NCI-H510A treated with DMSO at 0.1 percent for 48 hours (cell line): Measurements from ENCODE around the gene MB.
A peak's percentile ranks its signal among the peaks of the same experiment; 100 is the strongest.
"Not testable (repeated sequence)": the region's sequence is repeated elsewhere in the genome, so short reads cannot be mapped to it uniquely, and the experiment has no call there.

Experiments used
- DNase-seq: peaks from one replicate; lab custom pipeline; 2025; lab: John Stamatoyannopoulos, UW

Gene MB

GRCh38 chr22:35617137-35617755 is at the start of gene MB:
Gene MB (minus strand): TSS chr22:35617329. CDS start chr22:35617257, 72 bp downstream.
- no peak for DNase-seq

DNA sequence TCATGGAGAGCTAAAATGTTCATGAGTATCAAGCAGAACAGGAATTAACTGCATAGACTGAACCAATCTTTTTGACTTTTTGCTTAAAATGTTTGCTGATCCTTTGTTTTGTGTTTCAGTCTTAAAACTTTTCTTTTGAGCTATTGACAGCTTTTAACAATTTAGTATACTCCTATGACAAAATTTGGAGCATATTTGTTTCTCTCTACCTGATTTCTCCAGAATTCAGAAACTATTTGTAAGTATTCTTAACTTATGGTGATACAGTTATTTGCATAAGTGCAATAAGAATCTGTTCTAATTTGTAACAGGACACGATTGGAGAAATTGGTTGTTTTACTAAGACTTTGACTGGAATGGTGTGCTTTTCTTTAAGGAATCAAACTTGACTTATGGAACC is 49.6 kb upstream of the MB start:
- not testable (repeated sequence) for DNase-seq

GRCh38 chr22:35664955-35665587 is 47.9 kb upstream of the MB start:
- no peak for DNase-seq

DNA sequence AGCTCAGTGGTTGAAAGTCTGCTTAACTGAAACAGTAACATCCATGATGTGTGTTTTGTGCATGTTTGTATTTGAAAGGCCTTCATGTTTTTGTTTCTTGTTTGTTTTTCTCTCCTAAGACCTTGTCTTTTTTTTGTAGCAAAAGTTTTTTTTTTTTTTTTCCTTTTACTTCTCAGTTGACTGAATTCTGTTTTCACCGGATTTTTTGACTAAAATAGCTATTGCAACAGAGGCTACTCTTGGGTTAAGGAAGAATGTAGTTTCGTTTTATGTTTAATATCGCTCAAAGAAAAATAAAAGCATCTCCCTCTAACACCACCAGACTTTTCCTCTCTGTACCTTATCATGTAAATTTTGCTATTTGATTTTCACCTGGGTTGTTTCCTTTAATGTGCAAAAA is 46.2 kb upstream of the MB start:
- no peak for DNase-seq

DNA sequence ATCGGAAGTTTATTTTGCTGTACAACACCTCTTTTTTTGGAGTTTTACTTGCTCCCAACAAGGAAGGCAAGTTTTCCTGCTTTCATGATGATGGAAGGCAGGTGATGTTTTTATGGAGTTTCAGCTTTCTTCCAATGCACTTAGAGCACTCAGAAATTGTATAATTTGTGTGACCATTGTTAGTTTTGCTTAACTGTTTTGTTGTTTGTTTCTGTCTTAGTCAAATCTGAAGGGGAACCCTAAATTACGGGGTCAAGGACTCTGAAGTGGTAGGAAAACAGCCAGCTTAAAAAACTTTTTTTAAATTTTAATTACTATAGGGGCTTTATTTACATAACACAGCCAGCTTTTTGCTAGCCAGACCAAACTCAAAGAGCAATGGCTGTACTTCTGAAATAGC is 45.8 kb upstream of the MB start:
- no peak for DNase-seq

- no peak for DNase-seq
Measured at GRCh38 chr22:35661464-35661863, 44.3 kb upstream of the MB start.

DNA sequence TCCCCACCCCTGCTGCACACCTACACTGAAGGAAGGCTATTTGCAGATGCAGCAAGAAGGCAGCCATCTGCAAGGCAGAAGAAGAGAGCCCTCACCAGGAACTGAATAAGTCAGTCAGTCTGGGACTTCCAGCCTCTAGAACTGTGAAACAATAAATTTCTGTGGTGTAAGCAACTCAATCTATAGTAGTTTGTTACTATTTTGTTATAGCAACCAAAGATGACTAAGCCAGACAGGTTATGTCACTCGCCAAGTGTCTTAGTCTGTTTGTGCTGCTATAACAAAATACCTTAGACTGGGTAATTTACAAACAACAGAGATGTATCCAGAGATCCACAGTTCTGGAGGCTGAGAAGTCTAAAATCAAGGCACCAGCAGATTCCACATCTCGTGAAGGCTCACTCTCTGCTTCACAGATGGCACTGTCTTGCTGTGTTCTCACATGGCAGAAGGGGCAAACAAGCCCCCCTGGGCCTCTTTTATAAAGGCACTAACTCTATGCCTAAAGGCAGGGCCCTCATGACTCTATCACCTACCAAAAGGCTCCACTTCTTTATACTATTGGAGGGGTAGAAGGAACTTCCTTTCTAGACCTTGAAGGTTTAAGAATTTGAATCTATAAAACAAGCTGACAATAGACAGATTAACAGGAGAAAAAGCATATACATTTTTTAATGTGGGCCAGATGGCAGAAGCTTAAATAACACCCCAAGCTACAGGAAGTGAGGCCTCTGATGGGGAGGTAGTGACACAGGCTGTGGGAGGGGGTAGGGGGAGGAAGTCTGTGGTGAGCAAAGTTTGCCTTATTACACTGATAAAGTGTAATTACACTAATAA is 43.4 kb upstream of the MB start:
- DNase-seq = no peak

DNA sequence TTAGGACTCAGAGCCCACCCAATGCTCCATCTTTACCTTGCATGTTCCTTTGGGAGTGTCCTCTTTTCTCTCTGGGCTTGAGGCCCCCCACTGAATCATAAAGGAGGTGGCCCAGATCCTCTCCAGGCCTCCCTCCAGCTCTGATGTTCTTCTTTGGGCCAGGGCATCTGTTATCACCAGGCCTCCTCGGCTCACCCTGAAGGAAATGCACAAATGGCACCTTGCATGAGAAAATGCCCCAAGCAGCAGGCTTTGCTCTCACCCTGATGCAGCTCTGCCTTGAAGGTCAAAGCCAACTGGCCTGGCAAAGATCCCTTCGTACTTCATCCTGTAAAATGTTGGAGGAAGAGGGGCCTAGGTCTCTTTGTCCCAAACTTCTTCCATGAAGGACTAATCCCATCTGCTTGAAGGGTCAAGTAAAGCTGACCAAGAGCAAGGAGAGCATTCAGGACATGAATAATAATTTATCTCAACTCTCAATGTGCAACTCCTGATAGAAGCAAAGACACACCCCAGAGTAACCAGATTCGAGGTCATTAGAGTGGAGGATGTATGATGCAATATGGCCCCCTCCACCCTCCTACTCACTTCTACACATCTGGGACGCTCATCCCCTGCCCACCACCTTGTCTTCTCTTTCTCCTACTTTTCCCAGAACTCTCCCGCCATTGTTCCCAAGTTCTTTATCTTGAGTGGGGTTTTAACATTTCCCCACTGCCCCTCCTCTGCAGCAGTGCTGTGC is 40.6 kb upstream of the MB start:
- no peak for DNase-seq

GRCh38 chr22:35656284-35656752 is 39.2 kb upstream of the MB start:
- no peak for DNase-seq

GRCh38 chr22:35653824-35654223 is 36.7 kb upstream of the MB start:
- no peak for DNase-seq

DNA sequence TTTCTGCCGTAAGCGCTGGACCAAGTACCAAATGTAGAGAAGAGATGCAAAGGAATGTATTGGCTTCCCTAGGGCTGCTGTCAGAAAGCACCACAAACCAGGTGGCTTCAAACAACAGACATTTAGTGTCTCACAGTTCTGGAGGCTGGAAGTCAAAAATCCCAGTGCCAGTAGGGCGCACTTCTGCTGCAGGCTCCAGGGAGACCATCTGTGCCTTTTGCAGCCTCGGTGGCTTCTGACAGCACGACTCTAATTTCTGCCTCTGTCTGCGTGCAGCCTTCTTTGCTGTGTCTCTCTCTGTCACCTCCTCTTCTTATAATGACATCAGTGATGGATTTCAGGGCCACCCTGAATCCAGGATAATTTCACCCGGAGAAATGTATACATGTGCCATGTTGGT is 34.0 kb upstream of the MB start:
- DNase-seq = no peak

DNA sequence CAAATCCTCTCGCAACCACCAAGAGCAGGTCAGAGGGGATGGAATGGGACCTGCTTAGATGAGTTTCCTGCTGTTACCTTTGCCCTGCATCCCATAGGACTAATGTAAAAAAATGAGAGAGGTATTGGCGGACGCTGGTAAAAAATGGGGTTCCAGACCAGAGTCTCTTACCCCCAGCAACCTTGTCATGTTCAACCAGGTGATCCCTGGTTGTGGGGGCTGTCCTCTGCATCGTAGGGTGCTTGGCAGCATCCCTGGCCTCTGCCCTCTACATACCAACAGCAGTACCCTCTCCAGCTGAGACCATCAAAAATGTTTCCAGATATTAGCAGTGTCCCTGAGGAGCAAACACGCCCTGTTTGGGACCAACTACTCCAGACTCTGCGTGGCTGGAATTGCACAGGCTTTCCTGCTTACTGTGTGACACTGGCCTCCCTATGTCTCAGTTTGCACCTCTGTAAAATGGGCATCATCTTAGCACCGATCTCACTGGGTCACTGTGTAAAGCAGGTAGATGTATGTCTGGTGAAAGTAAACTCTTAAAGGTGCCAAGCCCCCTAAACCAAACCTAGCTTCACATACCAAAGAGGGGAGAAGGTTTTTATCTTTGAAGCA is 32.6 kb upstream of the MB start:
- DNase-seq = no peak

DNA sequence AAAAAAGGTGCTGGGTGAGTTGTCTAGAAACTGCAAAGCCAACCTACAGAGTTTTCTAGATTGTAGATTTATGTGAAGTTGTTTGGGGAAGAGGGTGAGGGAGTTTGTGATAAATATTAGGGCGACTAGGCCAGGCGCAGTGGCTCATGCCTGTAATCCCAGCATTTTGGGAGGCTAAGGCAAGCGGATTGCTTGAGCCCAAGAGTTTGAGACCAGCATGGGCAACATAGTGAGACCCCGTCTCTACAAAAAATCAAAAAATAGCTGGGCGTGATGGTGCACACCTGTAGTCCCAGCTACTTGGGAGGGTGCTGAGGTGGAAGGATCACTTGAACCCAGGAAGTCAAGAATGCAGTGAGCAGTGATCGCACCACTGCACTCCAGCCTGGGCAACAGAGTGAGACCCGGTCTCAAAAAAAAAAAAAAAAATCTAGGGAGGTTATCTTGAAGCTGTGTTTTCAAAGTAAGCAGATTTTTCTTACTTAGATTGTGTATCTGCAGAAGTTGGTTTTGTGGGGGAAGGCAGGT is 32.0 kb upstream of the MB start:
- DNase-seq = no peak

DNA sequence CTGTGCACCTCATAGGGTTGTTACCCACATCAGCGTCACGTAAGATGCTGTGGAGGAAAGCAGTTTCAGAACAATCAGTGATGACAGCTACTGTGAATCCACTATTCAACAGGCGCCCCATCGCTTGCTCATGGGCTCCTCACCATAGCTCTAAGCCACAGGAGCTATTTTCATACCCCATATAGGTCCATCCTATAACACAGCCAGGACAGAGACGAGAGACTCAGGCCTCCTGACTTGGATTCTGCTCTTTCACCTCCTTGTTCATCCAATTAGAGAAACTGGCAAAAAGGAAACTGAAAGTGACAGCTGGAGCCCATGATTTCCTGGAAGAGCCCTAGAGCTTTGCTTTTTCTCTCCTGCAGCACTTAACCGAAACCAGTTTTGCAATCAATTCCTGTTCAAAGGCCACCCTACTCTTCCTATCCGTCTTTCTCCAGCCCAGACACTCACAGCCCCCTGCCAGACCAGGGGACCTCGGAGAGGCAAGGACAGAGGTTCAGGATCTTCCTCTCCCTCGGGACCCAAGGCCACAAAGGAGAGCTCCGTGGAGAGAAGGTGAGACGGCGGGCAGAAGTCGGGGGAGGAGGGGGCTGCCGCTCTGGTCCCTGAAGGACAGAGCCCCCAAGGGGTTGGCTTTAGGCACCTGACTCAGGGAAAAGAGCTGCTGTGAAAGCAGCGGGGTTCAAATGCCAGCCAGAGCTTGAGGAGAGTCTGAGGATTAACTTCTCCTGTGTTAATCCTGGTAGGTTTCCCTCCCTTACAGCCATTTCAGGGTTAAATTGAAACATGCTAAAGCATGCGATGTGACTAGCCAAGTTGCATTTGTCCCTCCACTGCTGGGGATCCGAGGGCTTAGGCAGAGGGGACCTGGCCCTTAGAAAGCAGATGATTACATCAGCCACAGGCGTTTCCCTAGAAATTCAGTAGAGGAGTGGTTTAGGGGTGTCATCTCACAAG is 31.2 kb upstream of the MB start, which contains the start of gene APOL6:
TSS of gene APOL6 (plus strand) at position 381 of the 960 bp plus-strand sequence. CDS start 7,980 bp downstream, outside the sequence.
- DNase-seq = peak; percentile 7

GRCh38 chr22:35645646-35646045 is 28.5 kb upstream of the MB start:
- no peak for DNase-seq

DNA sequence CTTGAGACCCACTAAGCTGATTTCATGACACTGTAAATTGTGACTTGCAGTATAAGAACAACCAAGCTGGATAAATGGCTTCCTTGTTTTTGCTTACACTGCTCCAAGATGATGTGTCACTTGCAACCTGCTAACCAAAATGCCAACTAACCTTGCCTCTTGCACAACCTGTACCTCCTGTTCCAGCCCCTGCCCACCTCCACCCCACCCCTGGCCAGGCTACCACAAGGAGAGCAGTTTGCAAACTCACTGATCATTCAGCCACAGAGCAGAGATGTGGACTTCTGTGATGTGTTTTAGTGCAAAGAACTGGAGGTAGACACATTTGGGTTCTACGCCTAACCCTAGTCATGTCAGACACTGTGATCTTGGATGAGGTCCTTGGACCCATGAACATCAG is 26.9 kb upstream of the MB start:
- DNase-seq = no peak

DNA sequence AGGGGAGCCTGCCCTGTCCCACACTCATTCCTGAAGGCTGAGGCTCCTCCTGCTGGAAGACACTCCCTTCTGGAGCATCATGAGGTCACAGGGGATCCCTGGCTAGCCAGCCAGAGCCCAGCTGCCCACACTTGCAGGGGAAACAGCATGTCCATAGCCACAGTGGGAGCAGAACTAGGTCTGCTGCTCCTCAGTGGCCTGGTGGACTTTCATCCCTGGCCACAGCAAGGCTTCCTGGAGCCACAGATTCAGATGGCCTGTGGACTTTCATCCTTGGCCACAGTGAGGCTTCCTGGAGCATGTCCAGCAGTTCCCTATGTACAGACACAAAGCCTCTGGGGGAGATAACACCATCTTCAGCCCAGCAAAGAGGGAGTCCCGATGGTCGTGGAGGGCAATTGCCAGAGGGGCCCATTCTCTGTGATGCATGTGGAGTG is 25.2 kb upstream of the MB start:
- no peak for DNase-seq

DNA sequence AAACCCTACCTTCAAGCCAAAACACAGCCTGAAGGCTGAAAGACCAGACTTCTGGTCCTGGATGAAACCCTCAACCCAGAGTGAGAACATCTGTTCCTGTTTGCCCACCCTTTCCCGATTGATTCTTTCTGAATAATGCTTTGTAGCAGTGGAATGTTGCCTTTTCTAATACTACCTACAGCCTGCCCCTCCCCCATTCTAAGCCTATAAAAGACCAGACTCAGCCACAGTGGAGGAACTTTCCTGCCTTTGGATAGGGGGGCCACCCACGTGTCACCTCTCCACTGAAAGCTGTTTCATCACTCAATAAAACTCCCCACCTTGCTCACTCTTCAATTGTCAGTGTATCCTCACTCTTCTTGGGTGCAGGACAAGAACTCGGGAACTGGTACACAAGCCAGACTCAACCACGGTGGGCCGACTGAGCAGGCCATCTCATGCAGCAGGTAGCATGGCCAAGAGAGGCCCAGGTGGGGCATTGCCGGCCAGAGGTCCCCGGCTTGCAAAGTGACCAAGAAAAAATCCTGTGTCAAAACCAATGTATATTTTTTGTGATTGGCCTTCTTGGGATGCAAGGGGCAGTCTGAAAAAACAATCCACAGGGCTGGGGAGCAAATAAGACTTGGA is 24.5 kb upstream of the MB start:
- DNase-seq = no peak

- DNase-seq = no peak
Measured at GRCh38 chr22:35638410-35638809, 21.3 kb upstream of the MB start.

GRCh38 chr22:35638001-35638400 is 20.9 kb upstream of the MB start:
- no peak for DNase-seq
